Psoas muscle (tissue), 8 donors: ENCODE results near the gene NCOA7. TPM values are rescaled to one million over a fixed set of nuclear protein-coding genes. Genes with fewer than 3 reads are reported as not detected.

Experiments
- ATAC-seq, 4 donors: fragments of 200-7000 bp; cut with Tn5 transposase; one replicate each; pipeline ENCODE4 v1.9.1; 2020; ENCODE audit warnings: moderate library complexity in 3 of 4, mild to moderate bottlenecking in 2 of 4
- DNase-seq, 2 donors: peaks; one replicate each; pipeline ENCODE4 v3.0.0-alpha.2; 2020
- H3K27ac ChIP-seq: fragments of 200-600 bp; one replicate; pipeline ENCODE4 v1.8.0; 2022
- H3K27me3 ChIP-seq, 3 donors: fragments of 200-600 bp in 1 of 3; one replicate each; pipeline versions ENCODE4 v1.6.1 to v1.8.0; 2013 to 2022; ENCODE audit warnings: low read length in 2 of 3, mild to moderate bottlenecking in 2 of 3, moderate library complexity in 1 of 3; ENCODE audit not compliant: insufficient read depth in 3 of 3
- H3K36me3 ChIP-seq, 2 donors: fragments of 200-600 bp in 1 of 2; one replicate each; pipeline versions ENCODE4 v1.6.1 to v1.8.0; 2013 to 2022; ENCODE audit warnings: low read depth in 1 of 2, mild to moderate bottlenecking in 1 of 2, moderate library complexity in 1 of 2; ENCODE audit not compliant: insufficient read depth in 1 of 2
- H3K4me1 ChIP-seq: fragments of 200-600 bp; one replicate; pipeline ENCODE4 v1.8.0; 2022
- H3K4me3 ChIP-seq: fragments of 200-600 bp; one replicate; pipeline ENCODE4 v1.8.0; 2022; ENCODE audit warnings: mild to moderate bottlenecking
- H3K9me3 ChIP-seq: fragments of 200-600 bp; one replicate; pipeline ENCODE4 v1.8.0; 2022
- CTCF ChIP-seq: fragments of 200-600 bp; IDR thresholded peaks from one replicate; pipeline ENCODE4 v1.8.0; 2022; ENCODE audit warnings: antibody characterized with exemption
- WGBS, 3 donors: extraction: QIAGEN DNeasy Blood & Tissue Kit; methylation state at CpG; one replicate each; pipeline versions ENCODE4 v1.1.6 to v1.1.7; 2013; 5-methylcytosine and 5-hydroxymethylcytosine counted together
- intact Hi-C, 2 donors: fragments of 100-400 bp; cut with DNase I; formaldehyde crosslinking; loops; one replicate each; pipeline versions ENCODE4 v1.11.0 to v1.14.2; 2022
- polyA plus RNA-seq, 3 donors: library from polyadenylated mRNA; stranded (reverse); fragments of 200-250 nt; gene quantifications; one replicate each; pipeline ENCODE4 v1.2.3, GENCODE V29; 2013
- total RNA-seq, 4 donors: library from RNA; stranded (reverse); fragmentation: NEBNext Ultra II Directional in 2 of 4; extraction: Animal tissue kit (Norgen Biotek cat#: 25700) in 2 of 4; gene quantifications; one replicate each; pipeline versions ENCODE4 v1.2.1 to v1.2.4, GENCODE V29; 2021 to 2023
- donor health status: healthy with polysubstance abuse.
- donor health status: DM: no; HTN: no; CAD: no; lungs with moderate emphysema.
- donor health status: Bipolar disorder and iron deficiency.
- donor health status: healthy.
- donor health status: DM: yes; HTN: yes; CAD: no.
- donor health status: DM: no; HTN: no; CAD: no.
- donor health status: DM: no; HTN: no; CAD: no.
- donor health status: DM: yes; HTN: yes; CAD: no.

The NCOA7 gene
- total and polyA plus RNA-seq, 7 donors: 3.1 to 22.5 (median 8.2) TPM

GRCh38 chr6:125853168-125853567, 62.4 kb downstream of the NCOA7 start:
- DNase-seq: no peak
- H3K27ac ChIP-seq: no peak overlapping the region
- 76 to 97% (median 79%) methylated on average over 1 of the region's 1 CpG for WGBS, 3 donors
- no peaks in the 10 kb centered on the region for H3K27me3 ChIP-seq
- no peak for ATAC-seq
- no peaks in the 10 kb centered on the region for H3K4me1 ChIP-seq
- intact Hi-C loops: loop anchor here in 1 of 2 donors (10.0 kb wide), 1 partner anchor 122 kb away; no protein-coding TSS in a partner anchor
- no peak overlapping the region for H3K4me3 ChIP-seq
- H3K36me3 ChIP-seq: peaks cover 0 to 8% of the 10 kb centered on the region in 2 donors
- TF ChIP-seq CTCF: no peak
- peaks cover 6% of the 10 kb centered on the region for H3K9me3 ChIP-seq

GRCh38 chr6:125853756-125854155, 63.0 kb downstream of the NCOA7 start:
- Histone ChIP-seq H3K27me3 (no peaks in the 10 kb centered on the region), H3K4me3 (no peak overlapping the region), H3K4me1 (no peaks in the 10 kb centered on the region), H3K9me3 (peaks cover 6% of the 10 kb centered on the region), H3K27ac (no peak overlapping the region), H3K36me3 (peaks cover 0 to 8% of the 10 kb centered on the region in 2 donors)
- 82 to 92% (median 85%) methylated on average over 1 of the region's 1 CpG for WGBS, 3 donors
- DNase-seq (no peak), ATAC-seq (no peak)
- intact Hi-C loops: loop anchor here in 1 of 2 donors (10.0 kb wide), 1 partner anchor 121 kb away; no protein-coding TSS in a partner anchor
- TF ChIP-seq CTCF: no peak

GRCh38 chr6:125854355-125854754, 63.6 kb downstream of the NCOA7 start:
- no peak overlapping the region for H3K4me3 ChIP-seq
- peaks cover 0 to 8% of the 10 kb centered on the region in 2 donors for H3K36me3 ChIP-seq
- TF ChIP-seq CTCF: no peak
- no peak overlapping the region for H3K27ac ChIP-seq
- intact Hi-C loops: loop anchor here in 1 of 2 donors (10.0 kb wide), 1 partner anchor 120 kb away; no protein-coding TSS in a partner anchor
- ATAC-seq (no peak), DNase-seq (no peak)
- no peaks in the 10 kb centered on the region for H3K27me3 ChIP-seq
- H3K9me3 ChIP-seq: peaks cover 6% of the 10 kb centered on the region
- H3K4me1 ChIP-seq: no peaks in the 10 kb centered on the region

- Histone ChIP-seq H3K9me3 (peaks cover 6% of the 10 kb centered on the region), H3K4me3 (no peak overlapping the region), H3K4me1 (no peaks in the 10 kb centered on the region), H3K36me3 (peaks cover 0 to 8% of the 10 kb centered on the region in 2 donors), H3K27ac (no peak overlapping the region), H3K27me3 (no peaks in the 10 kb centered on the region)
- TF ChIP-seq CTCF: no peak
- whole genome bisulfite sequencing, 3 donors: 92 to 97% (median 94%) methylated on average over 6 of the region's 6 CpGs
- ATAC-seq (no peak), DNase-seq (no peak)
- intact Hi-C loops: loop anchor here (5.0 to 10.0 kb wide), 4 partner anchors 63 to 119 kb away; partner anchors contain the start of gene NCOA7 (in 1 of the 2)
These were observed 65.0 kb downstream of the NCOA7 start for GRCh38 chr6:125855783-125856182.

- no peak for DNase-seq
- H3K27me3 ChIP-seq: no peaks in the 10 kb centered on the region
- TF ChIP-seq CTCF: no peak
- no peaks in the 10 kb centered on the region for H3K4me1 ChIP-seq
- peaks cover 0 to 8% of the 10 kb centered on the region in 2 donors for H3K36me3 ChIP-seq
- no peak overlapping the region for H3K4me3 ChIP-seq
- H3K27ac ChIP-seq: no peak overlapping the region
- intact Hi-C loops: loop anchor here (5.0 to 10.0 kb wide), 4 partner anchors 66 to 117 kb away; partner anchors contain the start of gene NCOA7 (in 1 of the 2)
- no peaks in the 10 kb centered on the region for H3K9me3 ChIP-seq
- 75 to 78% (median 78%) methylated on average over 6 of the region's 6 CpGs for WGBS, 3 donors
- ATAC-seq: no peak
These were observed 67.1 kb downstream of the NCOA7 start for GRCh38 chr6:125857846-125858245.
